ENCODE results near the gene MIEN1.
"Not testable (repeated sequence)": the region's sequence is repeated elsewhere in the genome, so short reads cannot be mapped to it uniquely, and the experiment has no call there.

The MIEN1 gene

DNA sequence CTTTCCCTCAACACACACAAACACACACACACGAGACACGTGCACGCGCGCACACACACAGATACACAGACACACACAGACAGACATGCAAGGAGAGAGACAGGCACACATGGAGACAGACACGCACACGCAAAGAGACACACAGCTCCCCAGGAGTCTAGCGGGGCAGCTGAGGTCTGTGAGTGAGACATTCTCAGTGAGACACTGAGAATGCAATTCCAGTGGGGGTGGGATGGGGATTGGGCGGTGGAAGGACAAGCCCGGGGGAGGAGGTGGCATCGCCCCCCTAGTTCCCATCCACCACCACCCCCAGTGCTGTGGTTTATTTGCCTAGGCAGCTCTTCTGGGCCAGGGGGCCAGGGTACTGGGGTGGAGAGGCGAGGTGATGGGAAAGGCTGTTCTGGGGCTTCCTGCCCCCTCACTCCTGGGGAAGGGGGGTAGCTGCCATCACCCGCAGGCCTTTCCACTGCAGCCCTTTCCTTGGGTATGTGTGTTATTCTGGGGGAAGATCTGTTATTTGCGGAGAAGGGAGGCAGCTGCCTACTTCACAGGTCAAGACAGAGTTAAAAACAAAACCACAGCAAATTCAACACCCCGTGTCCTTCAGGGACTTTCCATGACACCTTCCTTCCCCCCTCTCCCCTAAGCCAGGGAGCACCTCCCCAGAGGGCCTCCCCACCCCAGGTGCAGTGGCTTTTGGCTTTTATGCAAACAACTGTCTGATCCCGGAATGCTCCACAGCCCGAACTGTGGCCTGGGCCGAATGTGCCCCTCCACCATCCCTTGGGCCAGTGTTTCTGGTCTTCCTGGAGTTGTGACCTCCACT lies 25.4 kb upstream of the MIEN1 start:
- no peak for FAIRE-seq

GRCh38 chr17:39754958-39755553 lies 24.7 kb upstream of the MIEN1 start:
- no peak for FAIRE-seq

DNA sequence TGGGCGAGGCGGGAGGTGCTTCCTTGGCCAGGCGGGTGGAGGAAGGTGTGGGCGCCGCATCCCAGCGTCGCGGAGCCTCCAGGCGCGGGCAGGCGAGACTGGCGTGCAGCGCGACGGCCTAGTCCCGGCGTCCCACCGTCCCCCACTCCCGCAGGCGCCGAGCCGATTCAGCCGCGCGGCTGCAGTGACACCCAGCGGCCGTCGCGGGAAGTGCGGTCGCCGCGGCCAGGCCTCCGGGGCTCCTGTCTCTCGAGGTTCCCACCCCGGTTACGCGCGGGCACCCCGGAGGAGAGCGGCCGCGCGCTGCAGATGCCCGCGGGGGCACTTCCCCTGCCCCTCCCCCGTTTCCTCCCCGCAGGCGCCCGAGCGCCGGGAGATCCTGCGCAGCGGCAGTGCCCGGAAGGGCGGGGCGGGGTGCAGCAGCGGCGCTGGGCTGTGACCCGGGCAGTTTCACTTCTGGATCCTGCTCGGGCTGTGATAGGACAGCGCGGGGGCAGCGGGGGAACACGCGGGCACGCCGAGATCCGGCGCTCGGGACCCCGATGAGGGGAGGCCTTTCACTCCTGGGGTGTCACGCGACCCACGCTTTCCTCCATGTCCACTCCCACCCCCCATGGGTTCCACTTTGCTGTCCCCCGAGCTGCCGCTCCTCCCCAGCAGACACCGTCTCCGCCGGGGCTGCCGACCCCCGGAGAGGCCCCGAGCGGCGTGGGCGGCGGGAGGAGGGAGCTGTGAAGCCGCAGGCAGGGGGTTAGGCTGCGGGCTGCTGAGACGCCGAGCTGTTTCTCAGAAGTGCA lies 24.0 kb upstream of the MIEN1 start:
- no peak for FAIRE-seq

GRCh38 chr17:39753514-39754160 lies 23.3 kb upstream of the MIEN1 start:
- no peak for FAIRE-seq

DNA sequence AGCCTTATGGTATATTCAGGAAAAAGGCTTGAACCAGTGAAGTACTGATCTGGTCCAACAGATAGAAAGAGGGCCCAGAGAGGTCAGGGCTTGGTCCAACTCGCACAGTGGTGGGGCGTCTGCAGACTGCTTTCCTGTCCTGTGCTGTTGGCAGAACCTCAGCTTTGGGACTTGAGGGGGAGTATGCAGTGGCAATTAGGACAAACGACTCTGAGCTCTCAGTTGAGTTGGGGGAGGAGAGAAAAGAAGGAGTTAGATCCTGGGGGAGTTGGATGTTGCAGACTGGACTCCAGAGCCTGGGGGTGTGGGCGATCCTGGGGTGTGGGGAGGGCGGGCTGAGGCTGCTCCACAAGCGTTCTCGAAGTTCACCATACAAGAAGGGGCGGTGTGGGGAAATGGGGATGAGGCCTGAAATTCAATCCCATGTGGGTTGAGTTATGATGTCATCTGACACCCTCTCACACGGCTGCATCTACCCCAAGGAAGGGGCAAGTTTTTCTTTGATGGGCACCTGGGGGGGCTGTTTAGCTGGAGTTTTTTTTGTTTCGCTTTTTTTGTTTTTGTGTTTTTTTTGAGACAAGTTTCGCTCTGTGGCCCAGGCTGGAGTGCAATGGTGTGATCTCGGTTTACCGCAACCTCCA lies 22.0 kb upstream of the MIEN1 start:
- FAIRE-seq = no peak

- no peak for FAIRE-seq
Measured at GRCh38 chr17:39751637-39752036, 21.3 kb upstream of the MIEN1 start.

- FAIRE-seq = no peak
Measured at GRCh38 chr17:39751016-39751543, 20.7 kb upstream of the MIEN1 start.

GRCh38 chr17:39750131-39751015 lies 20.0 kb upstream of the MIEN1 start:
- FAIRE-seq = no peak

GRCh38 chr17:39748444-39749034 lies 18.2 kb upstream of the MIEN1 start:
- not testable (repeated sequence) for FAIRE-seq

DNA sequence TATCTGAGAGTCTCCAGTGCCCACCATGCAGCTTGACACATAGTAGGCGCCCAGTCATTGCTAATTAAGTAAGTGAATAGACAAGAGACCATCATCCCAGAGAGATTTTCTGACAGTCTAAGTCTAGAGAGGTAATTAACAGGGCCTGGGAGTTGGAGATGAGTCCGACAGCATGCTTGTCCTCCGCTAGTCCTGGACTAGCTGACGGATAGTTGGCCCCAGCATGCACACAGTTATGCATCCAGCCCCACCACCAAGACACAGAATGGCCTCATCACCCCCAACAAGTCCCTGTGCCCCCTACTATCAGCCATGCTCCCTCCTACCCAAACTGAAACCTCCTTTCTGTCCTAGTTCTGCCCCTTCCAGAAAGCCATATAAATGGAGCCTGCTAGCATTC lies 17.4 kb upstream of the MIEN1 start:
- no peak for FAIRE-seq

DNA sequence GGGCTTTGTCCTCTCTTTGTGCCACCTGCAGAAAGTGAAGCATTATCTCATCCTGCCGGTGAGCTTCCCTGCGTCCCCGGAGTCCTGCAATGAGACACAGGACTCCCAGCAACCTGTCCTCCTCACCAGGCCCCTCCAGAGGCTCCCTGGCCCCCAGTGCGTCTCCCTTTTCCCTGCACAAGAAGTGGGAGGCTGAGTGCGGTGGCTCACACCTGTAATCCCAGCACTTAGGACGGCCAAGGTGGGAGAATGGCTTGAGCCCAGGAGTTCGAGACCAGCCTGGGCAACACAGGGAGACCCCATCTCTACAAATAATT lies 15.8 kb upstream of the MIEN1 start:
- no peak for FAIRE-seq

- no peak for FAIRE-seq
Measured at GRCh38 chr17:39745335-39746144, 15.2 kb upstream of the MIEN1 start.

GRCh38 chr17:39744836-39745215 lies 14.5 kb upstream of the MIEN1 start:
- no peak for FAIRE-seq

DNA sequence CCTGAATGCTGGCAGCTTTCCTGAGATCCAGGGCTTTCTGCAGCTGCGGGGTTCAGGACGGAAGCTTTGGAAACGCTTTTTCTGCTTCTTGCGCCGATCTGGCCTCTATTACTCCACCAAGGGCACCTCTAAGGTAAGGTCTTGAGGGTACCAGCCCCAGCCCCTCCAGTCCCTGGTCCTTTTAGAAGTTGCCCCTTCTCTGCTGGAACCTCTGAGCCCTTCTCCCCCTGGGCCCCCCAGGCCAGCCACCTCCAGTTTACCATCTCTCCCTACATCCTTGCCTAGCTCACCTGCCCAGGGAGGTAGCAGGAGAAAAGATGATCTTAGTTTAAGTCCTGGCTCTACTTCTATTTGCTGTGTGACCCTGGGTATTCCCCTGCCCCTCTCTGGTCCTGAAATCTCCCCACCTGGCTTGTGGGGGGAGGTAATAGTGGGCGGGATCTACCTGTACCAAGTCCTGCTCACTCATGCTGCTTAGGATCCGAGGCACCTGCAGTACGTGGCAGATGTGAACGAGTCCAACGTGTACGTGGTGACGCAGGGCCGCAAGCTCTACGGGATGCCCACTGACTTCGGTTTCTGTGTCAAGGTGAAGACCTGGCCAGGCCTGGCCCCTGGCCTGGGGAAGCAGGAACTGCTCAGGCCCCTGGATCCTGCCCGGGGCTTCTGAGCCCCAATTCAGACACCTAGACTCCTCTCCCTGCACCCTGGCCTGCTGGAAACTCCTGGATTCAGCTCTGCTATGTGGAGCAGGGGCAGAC lies 13.9 kb upstream of the MIEN1 start:
- no peak for FAIRE-seq

- FAIRE-seq = no peak
Measured at GRCh38 chr17:39742856-39743436, 12.6 kb upstream of the MIEN1 start.

DNA sequence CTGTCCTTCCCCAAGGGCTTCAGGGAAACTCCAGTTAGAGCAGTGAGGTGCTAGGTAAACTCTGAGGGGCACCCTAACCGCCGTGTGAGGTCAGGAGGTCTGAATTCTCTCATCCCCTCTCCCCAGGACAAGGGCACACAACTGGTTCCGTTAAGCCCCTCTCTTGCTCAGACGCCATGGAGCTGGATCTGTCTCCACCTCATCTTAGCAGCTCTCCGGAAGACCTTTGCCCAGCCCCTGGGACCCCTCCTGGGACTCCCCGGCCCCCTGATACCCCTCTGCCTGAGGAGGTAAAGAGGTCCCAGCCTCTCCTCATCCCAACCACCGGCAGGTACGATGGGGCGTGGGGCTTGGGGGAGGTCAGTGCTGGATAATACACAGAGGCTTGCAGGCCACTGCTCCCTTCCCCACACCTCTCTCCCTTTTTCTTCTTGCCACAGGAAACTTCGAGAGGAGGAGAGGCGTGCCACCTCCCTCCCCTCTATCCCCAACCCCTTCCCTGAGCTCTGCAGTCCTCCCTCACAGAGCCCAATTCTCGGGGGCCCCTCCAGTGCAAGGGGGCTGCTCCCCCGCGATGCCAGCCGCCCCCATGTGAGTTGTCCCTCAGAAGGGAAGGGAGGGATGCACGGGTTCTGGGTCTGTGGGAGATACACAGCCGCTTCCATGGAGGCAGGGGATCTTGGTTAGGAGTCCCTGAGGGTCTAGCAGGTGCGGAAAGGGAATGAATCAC lies 12.0 kb upstream of the MIEN1 start:
- FAIRE-seq = no peak

GRCh38 chr17:39740357-39741111 lies 10.2 kb upstream of the MIEN1 start:
- FAIRE-seq = no peak

All from endometrium (tissue), 2 donors.